AG08396 (cell line): Measurements from ENCODE around the gene RPS16.

Experiments used
- DNase-seq: peaks from one replicate; pipeline ENCODE4 v3.0.0; 2012; ENCODE audit warnings: low spot score, mixed read lengths

Gene RPS16

GRCh38 chr19:39407660-39408391 is 27.9 kb downstream of the RPS16 start:
- no peak for DNase-seq

- DNase-seq: no peak
Observed at GRCh38 chr19:39407410-39407659, 28.4 kb downstream of the RPS16 start.

GRCh38 chr19:39406656-39407409 is 28.9 kb downstream of the RPS16 start, which contains the start of gene ZFP36:
TSS of gene ZFP36 (plus strand) at chr19:39406847. CDS start at chr19:39406905, 58 bp downstream.
- DNase-seq: peak; percentile 89

- no peak for DNase-seq
Observed at GRCh38 chr19:39405958-39406655, 29.6 kb downstream of the RPS16 start.

- DNase-seq: no peak
Observed at GRCh38 chr19:39405261-39405957, 30.3 kb downstream of the RPS16 start.

- DNase-seq: peak; percentile 93
Observed at GRCh38 chr19:39403331-39404312, 32.1 kb downstream of the RPS16 start.

GRCh38 chr19:39402346-39403300 is 33.1 kb downstream of the RPS16 start:
- peak; percentile 82 for DNase-seq

- no peak for DNase-seq
Observed at GRCh38 chr19:39401549-39402345, 34.0 kb downstream of the RPS16 start.

- no peak for DNase-seq
Observed at GRCh38 chr19:39401070-39401548, 34.6 kb downstream of the RPS16 start.

- no peak for DNase-seq
Observed at GRCh38 chr19:39400061-39400460, 35.7 kb downstream of the RPS16 start.

GRCh38 chr19:39399668-39400050 is 36.1 kb downstream of the RPS16 start:
- no peak for DNase-seq

- DNase-seq: peak; percentile 75
Observed at GRCh38 chr19:39398297-39398864, 37.4 kb downstream of the RPS16 start.

GRCh38 chr19:39397360-39398296 is 38.1 kb downstream of the RPS16 start:
- DNase-seq: peak; percentile 88

- DNase-seq: peak; percentile 99
Observed at GRCh38 chr19:39390751-39391437, 44.9 kb downstream of the RPS16 start, which contains the start of the genes MED29 and PAF1. TSS of gene MED29 (plus strand) at chr19:39391378. CDS start at chr19:39391423, 45 bp downstream. TSS of gene PAF1 (minus strand) at chr19:39391106. CDS start at chr19:39390864, 242 bp downstream.

GRCh38 chr19:39390451-39390750 is 45.3 kb downstream of the RPS16 start:
- DNase-seq: no peak

GRCh38 chr19:39389631-39390414 is 45.9 kb downstream of the RPS16 start:
- DNase-seq: no peak
